Endothelial cell of hepatic sinusoid (primary cell): Measurements from ENCODE around the gene BCL2.

ENCODE experiments used
- in situ Hi-C: cut with HindIII; loops from 2 replicates; pipeline ENCODE4 v1.10.0; 2017; ENCODE audit warnings: low sequenced_read_pairs

Gene BCL2

DNA sequence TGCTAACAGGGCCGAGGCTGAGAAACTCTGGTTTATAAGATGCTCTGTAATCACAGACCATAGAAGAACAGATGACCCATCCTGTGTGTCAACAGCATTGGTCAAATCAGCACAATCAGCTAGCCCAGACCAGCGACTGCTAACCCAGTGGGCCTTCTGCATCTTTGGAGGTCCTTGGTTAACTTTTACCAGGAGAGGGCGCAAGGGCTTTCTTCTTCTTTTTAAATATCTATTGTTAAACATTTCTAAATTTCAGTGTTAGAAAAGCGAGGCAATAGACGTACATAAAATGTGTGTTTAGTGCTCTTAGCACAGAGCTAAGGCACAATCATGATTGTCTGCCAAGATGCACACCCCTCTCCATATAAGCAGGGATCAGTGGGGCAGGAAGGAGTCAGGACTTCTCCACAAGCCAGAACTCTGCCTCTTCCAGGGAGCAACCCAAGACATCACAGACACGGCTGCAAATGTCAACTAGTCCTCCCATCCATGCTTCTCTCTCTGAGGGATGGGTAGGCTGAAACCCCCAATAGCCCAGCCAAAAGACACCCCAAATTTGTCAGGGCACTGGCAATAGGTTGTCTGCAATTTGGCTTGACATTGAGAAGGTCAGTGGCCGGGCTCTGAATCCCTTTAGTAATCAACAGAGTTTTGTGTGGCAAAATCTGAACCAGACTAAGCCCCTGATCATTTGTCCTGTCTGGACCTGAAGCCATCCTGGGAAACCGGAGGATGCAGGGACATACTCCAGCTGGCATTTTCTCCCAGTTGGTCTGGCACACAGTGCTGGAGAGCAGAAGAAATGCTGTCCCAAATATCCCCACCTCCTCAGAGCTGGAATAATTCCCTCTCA, 188.2 kb downstream of the BCL2 start:
- in situ Hi-C loops: loop anchor here (25.0 kb wide), 1 partner anchor 306 kb away; no protein-coding TSS in a partner anchor

DNA sequence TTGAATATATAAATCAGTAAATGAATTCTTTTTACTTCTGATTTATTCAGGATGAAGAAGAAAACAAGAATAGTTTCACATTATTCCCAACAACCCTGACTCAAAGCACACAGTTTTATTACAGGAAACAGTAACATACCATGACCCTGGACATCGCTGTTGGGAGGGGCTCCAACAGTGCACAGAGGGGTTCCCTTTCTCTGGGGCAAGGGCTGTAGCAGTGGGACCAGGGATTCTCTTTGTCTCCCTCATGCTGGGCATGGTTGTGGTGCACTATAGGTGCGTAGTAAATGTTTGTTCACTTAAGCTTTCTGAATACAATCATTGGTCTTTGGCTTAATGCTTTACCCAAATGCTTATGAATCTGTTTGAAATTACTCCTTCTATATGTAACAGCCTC, 189.4 kb downstream of the BCL2 start:
- in situ Hi-C loops: loop anchor here (25.0 kb wide), 1 partner anchor 307 kb away; no protein-coding TSS in a partner anchor

DNA sequence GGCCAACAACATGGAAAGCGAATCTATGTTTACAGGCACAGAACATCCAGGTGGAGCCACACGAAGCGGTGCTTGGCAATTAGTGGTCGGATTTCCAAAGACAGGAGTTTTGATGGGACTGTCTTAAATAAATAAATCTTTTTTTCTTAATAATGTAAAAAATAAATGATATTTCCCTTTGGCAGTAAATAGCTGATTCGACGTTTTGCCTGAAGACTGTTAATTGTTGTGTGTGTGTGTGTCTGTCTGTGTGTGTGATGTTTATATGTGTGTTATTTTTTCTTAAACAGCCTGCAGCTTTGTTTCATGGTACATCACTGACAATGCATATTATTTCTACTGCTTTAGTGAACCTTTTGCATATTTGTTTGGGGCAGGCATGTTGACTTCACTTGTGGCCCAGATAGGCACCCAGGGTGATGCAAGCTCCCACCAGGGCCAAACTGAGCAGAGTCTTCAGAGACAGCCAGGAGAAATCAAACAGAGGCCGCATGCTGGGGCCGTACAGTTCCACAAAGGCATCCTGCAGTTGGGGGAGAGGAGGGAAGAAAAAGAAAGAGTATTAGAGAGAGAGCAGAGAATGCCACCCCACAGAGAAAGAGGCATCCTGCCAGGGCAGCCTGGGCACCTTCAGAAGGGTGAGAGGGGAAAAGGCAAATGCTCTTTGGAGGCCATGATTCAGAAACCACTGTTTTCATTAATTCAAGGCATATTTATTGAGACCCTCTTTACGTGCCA, 191.2 kb downstream of the BCL2 start:
- in situ Hi-C loops: loop anchor here (25.0 kb wide), 1 partner anchor 309 kb away; no protein-coding TSS in a partner anchor

DNA sequence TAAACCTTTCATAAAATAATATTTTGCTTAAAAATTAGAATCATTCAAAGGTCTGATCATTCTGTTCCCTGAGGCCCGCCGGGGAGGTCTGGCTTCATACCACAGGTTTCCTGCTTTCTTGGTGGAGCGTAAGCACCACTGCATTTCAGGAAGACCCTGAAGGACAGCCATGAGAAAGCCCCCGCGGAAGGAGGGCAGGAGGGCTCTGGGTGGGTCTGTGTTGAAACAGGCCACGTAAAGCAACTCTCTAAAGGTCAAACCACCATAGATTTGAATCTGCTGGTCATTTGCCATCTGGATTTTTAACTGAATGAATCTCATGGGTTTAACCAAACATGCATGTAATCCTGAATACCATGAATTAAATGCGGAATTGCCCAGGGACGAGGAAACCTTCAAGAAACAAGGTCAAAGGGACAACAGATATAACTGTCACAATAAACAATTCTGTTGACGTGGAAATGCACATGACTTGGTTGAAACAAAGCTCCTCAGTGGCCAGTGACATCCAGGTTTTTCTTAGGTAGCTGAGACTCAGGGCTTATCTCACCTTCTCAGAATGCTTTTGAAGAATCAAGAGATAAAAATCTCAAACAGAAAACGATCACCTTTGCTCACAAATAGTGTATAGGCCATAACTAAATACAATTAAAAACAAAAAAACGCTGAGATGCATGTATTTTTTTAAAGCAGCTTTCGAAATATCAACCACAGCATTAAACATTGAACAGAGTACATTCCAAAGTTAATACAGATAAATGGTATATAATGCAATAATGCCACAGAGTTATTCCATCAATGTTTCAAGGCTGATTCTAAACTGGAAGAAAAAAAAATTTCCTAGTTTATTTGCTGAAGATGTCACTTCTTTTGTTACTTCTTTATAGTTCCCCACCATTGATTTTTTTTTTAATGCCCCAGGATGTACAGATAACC, 193.2 kb downstream of the BCL2 start:
- in situ Hi-C loops: loop anchor here (25.0 kb wide), 1 partner anchor 311 kb away; no protein-coding TSS in a partner anchor

DNA sequence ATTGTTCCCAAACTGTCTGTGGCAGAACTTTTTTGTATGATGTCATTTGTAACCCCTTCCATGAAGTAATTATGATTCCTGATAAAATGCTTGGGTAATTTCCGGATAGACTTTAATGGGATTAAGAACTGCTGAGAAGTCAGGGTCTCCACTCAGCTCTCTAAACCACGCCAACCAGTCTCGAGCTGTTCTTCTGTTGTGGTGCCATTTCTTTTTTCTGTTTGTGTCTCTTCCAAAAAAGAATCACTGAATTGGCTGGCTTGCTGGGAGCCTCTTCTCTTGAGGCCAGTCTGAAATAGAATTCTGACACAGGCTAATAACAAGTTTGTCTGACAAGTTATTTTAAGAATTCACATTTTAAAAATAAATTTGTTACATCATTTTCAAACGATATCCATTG, 198.9 kb downstream of the BCL2 start:
- in situ Hi-C loops: loop anchor here (5.0 kb wide), 1 partner anchor 103 kb away; no protein-coding TSS in a partner anchor

DNA sequence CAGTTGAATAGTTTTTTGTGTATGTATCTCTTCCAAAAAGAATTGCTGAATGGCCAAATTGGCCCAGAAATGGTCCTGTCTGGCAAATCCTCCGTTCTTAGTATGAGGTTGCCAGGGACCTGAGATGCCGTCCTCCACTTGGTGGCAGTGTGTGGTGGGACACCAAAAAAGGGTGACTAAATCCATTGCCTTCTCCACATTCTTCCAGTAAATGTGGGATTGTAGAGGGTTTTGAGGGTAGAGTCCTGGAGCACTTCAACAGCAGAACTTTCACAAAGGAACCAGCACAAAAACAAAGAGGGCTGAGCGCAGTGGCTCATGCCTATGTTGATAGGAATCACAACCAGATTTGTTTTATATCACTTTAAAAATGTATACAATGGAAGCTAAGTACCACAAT, 199.9 kb downstream of the BCL2 start:
- in situ Hi-C loops: loop anchor here (5.0 kb wide), 1 partner anchor 102 kb away; no protein-coding TSS in a partner anchor

DNA sequence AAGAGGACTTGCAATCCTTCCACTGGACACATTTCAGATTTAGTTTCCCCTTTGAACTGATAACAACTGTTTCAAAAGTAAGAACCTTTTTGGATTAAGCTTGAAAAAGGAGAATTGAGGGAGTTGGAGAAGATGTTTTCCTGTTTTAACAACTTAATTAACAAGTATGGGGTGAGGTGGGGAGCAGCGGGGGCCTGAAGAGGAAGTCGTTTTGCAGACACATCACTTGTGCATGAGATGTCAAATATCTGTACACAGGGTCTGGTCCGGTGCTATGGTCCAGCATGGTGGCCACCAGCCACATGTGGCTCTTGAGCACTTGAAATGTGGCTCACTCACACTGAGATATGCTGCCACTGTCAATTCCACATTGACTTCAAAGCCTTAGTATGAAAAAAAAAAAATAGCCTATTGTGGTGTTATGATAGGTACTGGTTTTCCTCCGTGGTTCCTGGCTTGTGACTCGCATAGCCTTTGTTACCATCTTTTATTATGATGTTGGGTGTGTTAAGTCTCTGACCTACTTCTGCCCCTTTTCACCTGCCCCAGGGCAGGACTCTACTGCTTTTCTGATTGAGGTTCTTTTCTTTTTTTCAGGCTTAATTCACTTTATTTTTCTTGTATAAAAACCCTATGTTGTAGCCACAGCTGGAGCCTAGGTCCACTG, 205.5 kb downstream of the BCL2 start:
- in situ Hi-C loops: loop anchor here (5.0 kb wide), 2 partner anchors 63 to 67 kb away; no protein-coding TSS in a partner anchor

DNA sequence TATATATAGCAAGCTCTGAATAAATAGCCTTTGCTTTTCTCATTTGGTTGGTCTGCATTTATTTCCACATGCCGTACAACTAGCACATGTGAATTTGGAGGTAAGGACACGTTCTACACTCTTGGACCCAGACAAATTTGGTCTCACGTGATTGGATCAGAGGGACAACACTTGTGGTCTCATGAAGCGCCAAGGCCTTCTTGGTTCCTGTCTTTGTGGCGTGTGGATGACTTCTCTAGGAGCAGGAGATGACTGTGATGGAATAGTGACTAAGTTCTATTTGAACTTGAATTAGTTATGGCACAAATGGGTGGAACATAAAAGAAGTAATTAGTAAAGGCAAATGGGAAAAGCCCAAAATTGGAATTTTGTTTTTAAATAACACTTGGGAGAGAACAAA, 206.9 kb downstream of the BCL2 start:
- in situ Hi-C loops: loop anchor here (5.0 kb wide), 2 partner anchors 65 kb away; no protein-coding TSS in a partner anchor

DNA sequence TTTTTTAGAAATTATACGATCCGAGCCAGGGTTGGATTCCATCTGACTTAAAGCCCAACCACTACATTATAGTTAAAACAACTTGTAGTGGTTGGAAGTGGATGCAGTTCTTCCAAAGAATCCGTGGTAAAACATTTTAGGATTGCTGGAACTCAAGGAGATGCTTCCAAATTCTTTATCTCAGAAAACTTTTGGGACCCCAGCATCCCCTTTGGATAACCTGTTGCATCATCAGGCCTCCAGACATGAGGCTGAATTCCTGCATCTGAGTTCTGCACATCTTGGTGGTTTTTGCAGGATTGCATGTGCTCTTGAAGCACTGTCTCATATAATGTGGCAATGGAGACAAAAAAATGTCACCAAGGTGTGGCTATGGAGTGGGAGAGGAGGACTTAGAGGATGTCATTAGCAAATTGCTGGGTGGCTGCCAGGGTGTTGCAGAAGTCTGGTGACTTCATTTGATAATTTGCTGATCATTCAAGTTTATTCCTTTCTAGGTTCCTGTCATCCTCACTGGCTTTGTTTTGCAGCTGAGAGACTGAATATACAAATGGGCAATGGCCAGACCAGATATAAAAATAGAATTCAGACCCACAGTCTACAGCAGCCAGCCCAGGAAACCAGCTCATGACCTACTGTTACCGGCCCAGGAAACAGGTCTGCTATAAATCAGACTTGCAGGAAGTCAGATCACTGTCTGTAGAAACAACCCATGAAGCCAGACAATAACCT, 207.7 kb downstream of the BCL2 start:
- in situ Hi-C loops: loop anchor here (5.0 kb wide), 2 partner anchors 65 kb away; no protein-coding TSS in a partner anchor

DNA sequence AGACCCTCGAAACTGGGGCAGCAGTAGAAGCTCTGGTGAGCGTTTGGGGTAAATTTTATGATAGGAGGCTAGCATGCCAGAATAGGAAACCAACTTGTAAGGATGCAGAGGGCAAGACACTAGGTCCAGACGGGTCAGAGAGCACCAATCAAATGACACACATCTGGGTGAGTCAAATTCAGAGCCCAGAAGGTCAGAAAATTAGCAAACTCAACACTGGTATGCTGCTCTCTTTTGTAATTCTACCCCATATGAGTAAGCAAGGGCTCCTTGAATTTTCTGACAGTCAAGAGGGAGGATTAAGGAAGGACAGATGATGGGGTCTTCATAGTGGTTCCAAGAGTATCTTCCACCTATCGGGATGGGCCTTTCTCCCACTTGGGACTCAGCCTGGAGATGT, 209.8 kb downstream of the BCL2 start:
- in situ Hi-C loops: loop anchor here (5.0 kb wide), 2 partner anchors 63 to 67 kb away; no protein-coding TSS in a partner anchor

DNA sequence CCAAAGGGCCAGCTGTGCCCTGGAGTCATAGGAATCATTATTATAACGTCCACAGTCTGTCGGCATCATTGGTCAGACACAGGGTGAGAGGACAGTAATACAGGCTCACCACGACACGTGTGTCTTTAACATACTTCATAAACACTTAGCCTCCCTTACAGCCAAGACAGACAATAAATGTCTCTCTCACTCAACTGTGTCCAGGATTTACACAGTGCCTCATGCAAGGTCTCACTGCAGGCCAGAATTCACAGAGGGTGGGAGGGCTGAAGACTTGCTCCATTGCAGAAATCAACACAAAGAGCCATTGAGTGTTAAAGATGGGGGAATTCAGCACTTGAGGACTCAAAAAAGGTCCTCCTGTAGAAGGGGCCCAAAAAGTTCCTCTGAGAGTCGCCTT, 210.5 kb downstream of the BCL2 start:
- in situ Hi-C loops: no loop called here

DNA sequence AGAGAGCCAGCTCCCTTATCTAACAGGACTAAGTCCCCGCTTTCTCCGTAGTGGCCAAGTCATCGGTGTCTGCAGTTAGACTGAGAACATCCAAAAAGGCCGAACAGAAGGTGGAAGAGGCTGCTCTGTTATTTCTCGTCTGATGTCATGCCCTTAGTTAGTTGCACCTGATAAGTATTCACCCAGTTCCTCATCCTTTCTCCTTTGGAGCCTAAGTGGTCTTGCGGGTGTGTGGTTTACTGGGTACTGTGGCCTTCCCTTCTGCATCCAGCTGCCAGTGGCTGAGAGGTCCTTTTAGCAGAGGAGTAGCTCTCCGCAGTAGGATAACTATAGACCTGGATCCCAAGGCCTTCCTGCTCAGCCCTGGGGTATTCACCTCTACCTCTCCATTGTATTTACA, 211.6 kb downstream of the BCL2 start:
- in situ Hi-C loops: no loop called here

DNA sequence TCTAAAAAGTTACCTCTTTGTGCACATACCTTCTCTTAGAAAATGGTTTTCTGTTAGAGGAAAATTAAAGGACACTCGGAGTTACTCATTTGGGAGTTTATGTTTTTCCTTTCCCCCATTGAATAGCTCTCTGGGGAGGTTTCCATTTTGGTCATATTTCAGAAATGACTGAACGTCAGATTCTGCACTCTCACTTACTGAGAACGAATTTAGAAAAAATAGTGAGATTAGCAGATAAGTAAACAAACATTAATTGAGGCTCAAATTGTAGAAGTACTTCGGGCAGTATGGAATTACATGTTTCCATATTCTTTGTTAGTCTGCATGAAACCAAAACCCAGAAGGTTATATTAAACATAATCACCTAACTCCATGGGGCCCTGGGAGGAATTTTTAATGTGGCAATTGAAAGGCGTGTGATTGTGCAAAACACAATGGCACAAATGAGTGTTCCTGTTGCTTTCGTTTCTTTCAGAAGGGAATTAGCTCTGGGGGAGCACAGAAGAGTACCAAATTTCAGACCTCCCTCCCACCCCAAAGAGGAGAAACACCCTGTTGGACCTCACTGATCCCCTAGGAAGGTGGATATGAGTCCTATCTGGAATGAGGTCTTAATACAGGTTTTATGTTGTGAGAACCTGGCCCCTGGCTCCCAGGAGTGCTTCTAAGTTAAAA, 212.3 kb downstream of the BCL2 start:
- in situ Hi-C loops: no loop called here

DNA sequence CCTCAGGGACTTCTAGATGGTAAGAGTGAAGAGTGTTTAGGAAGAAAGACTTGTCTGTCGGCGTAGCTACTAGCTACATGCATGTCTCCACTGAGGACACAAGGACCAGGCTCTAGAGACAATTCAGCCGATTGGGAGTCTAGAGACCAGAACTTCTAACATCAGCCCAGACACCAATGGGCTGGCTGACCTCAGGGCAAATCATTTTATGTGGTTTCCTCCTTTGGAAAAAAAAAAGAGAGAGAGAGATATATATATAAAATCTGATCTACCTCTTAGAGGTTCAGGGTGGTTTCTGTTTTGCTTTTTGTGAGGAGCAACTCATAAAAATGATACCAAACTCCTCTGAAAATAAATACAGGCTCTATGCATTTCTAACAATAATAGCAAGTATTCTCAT, 212.8 kb downstream of the BCL2 start:
- in situ Hi-C loops: no loop called here

DNA sequence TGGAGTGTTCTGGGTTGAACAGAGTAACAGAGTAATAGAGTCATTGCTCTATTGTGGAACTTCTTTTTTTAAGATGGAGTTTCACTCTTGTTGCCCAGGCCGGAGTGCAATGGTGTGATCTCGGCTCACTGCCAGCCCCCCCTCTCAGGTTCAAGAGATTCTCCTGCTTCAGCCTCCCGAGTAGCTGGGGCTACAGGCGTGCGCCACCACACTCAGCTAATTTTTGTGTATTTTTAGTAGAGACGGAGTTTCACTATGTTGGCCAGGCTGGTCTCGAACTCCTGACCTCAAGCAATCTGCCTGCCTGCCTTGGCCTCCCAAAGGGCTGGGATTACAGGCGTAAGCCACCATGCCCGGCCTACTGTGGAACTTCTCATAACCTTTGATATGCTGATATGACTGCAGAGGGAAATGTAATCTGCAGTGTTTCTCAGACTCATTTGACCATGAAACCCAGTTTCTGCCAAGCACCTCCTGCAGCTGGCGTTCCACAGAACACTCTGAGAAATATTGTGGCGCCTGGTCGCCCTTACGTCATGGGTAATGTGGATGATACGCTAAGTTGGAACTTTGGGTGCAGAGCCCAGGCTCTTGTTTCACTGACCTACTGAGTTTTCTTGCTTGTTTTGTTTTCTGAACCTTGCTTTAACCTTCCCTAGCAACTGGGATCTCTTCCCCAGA, 213.8 kb downstream of the BCL2 start:
- in situ Hi-C loops: no loop called here

DNA sequence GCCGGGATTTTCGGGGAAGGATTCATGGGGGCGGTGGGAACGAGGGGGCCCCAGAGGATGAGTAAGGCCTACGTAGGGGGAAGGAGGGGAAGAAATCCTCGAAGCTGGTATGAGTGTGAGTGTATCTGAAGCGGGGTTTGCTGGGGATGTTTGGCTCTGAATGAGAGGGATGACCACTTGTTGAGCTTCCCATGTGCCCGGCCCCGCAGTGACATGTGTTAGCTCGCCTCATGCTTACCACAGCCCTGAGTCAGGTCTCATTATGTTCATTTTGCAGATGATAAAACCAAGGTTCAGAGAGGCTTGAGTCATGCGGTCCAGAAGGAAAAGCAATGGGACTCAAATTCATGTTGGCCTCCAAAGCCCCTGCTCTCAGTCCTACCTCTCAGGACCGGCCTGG, 214.7 kb downstream of the BCL2 start:
- in situ Hi-C loops: no loop called here

DNA sequence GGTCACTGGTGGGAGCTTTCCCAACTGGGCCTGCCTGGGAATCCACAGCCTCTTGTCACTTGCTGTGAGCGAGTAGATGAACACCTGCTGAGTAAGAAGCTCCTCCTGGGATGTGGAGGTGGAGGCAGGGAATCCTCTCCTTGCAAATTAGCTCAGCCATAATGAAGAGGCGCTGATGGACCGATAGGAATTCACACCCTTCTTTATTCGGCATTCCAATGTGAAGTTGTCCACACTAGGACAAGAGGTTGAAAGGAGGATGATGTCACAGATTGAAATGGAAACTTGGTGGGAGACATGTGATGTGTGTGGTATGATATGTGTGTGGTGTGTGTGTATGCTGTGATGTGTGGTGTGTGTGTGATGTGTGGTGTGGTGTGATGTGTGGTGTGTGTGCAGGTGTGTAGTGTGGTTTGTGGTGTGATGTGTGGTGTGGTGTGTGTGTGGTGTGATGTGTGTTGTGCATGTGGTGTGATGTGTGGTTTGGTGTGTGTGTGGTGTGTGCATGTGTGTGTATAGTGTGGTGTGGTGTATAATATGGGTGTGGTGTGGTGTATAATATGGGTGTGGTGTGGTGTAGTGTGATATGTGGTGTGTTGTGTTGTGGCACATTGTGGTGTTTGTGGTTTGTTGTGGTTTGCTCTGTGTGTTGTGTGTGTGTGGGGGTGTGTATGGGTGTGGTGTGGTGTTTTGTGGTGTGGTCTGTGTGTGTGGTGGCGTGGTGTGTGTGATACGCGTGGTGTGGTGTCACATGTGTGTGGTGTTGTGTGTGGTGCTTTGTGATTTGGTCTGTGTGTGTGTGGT, 216.4 kb downstream of the BCL2 start:
- in situ Hi-C loops: no loop called here
